Breast epithelium (tissue), 3 donors: ENCODE results near the gene FNDC1.

Experiments used
- CTCF ChIP-seq, 3 donors: fragments of 450-650 bp; IDR thresholded peaks; one replicate each; pipeline ENCODE4 v1.5.1; 2016 to 2017; ENCODE audit warnings: antibody characterized with exemption in 3 of 3, mild to moderate bottlenecking in 3 of 3, moderate library complexity in 3 of 3
- POLR2AphosphoS5 ChIP-seq, 3 donors: sonication (generic); formaldehyde crosslinking; IDR thresholded peaks; one replicate each; pipeline ENCODE4 v1.6.1; 2017; ENCODE audit warnings: antibody characterized with exemption in 3 of 3

DNA sequence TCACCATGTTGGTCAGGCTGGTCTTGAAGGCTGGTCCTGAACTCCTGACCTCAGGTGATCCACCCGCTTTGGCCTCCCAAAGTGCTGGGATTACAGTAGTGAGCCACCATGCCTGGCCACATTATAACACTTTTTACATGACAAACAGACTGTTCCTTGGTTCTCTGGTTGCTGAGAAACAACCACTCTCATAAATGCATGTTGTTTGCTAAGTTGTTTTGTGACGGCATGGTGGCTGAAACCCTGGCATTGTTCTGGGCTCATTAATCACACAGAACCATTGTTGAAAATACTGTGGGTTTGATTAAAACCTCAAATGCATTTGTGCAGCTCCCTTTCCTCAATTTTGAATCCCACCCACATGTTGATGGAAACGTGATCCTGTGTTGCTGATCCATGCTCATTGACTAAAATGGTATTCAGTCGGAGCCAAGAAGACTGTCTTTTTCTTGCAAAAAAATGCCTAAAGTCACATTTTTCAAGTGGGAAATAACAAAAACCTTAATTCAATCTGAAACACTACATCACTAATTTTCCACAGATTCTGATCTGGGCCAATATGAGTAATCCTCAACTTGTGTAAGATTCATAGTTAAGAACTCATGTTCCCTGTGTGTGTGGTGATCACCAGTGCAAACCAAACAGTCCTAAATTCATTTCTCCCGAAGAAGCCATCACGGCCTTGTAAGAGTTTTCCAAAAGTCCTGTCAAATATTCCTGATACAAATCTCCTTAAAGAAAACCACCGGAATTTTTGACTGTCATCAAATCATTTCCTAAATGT, 132.8 kb downstream of the FNDC1 start:
- TF ChIP-seq CTCF (IDR thresholded peaks at IDR 0.05) (no peak), POLR2AphosphoS5 (IDR thresholded peaks at IDR 0.05) (no peak)
